GM21619 (cell line): Measurements from ENCODE around the gene PRUNE2.
A peak's percentile ranks its signal among the peaks of the same experiment; 100 is the strongest.

ENCODE experiments used
- ATAC-seq: cut with Tn5 transposase; IDR thresholded peaks from one replicate; pipeline ENCODE4 v1.9.1; 2021; ENCODE audit not compliant: unreplicated experiment

Gene PRUNE2

DNA sequence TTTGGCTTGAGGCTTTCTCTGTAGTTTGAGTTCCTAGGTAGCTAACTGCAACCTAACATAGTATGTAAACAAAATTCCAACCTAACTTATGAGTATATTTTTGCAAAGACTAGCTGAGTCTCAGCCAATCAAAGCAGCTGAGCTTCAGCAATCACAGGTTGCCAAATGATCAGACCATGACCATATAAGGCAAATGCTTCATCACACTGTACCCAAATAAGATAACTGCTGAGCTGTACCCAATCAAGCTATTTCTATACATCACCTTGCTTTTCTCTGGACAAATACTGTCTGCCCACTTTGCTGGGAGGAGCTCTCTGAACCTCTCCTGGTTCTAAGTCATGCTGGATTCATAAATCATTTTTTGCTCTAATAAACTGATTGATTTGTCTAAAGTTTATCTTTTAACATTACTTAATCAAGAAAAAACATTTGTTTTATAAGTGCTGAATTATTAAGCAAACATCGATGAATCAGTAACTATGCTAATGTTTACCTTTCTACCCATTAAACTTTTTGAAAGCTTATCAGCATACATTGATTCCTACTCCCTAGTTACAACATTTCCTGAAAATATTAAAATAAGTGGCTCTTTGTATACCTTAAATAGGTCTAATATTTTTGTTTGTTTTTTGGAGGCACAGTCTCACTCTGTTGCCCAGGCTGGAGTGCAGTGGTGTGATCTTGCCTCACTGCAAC lies 271.4 kb downstream of the PRUNE2 start:
- ATAC-seq = no peak

- ATAC-seq = no peak
Measured at GRCh38 chr9:76630916-76631315, 275.0 kb downstream of the PRUNE2 start.

- no peak for ATAC-seq
Measured at GRCh38 chr9:76629205-76629990, 276.5 kb downstream of the PRUNE2 start.

GRCh38 chr9:76628155-76628554 lies 277.8 kb downstream of the PRUNE2 start:
- ATAC-seq = no peak

- no peak for ATAC-seq
Measured at GRCh38 chr9:76626980-76627379, 278.9 kb downstream of the PRUNE2 start.

DNA sequence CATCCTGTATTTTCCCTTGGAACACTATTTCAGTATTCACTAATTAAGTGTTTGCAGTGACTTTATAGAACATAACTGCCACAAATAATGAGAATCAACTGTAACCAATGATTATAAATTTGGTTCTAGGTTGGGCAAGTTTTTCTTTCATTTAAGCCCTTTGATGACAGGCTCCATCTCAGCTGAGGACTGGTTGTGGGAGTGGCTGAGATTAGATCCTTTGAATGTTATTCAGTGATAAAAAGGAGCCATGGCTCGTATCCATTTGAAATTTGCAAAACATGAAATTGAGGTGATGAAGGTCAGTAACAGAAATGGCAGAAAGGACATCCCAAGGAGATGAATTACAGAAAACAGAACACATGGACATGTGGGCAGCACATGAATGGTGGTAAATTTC lies 279.8 kb downstream of the PRUNE2 start:
- no peak for ATAC-seq

- peak; percentile 95 for ATAC-seq
Measured at GRCh38 chr9:76624391-76625048, 281.4 kb downstream of the PRUNE2 start.

- no peak for ATAC-seq
Measured at GRCh38 chr9:76620996-76621395, 284.9 kb downstream of the PRUNE2 start.

GRCh38 chr9:76620581-76620980 lies 285.3 kb downstream of the PRUNE2 start:
- no peak for ATAC-seq

- no peak for ATAC-seq
Measured at GRCh38 chr9:76619640-76620039, 286.3 kb downstream of the PRUNE2 start.

- ATAC-seq = no peak
Measured at GRCh38 chr9:76619197-76619596, 286.7 kb downstream of the PRUNE2 start.

DNA sequence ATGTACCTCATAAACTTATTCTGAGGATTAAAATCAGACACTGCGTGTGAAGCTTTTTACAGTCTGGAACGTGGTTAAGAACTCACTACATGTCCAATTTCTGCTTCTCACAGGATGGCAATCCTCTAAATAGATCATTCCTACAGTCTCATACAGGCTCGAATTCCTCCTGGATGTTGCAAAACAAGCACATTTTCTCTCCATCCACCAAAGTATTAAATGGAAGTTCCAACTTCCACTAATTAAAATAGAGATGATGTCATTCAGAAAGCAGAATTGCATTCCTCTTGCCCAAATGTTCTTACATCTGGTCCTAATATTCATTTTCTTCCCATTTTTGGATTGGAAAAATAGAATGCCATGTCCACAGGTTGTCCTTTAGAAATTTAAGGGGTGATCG lies 287.2 kb downstream of the PRUNE2 start:
- ATAC-seq = no peak

DNA sequence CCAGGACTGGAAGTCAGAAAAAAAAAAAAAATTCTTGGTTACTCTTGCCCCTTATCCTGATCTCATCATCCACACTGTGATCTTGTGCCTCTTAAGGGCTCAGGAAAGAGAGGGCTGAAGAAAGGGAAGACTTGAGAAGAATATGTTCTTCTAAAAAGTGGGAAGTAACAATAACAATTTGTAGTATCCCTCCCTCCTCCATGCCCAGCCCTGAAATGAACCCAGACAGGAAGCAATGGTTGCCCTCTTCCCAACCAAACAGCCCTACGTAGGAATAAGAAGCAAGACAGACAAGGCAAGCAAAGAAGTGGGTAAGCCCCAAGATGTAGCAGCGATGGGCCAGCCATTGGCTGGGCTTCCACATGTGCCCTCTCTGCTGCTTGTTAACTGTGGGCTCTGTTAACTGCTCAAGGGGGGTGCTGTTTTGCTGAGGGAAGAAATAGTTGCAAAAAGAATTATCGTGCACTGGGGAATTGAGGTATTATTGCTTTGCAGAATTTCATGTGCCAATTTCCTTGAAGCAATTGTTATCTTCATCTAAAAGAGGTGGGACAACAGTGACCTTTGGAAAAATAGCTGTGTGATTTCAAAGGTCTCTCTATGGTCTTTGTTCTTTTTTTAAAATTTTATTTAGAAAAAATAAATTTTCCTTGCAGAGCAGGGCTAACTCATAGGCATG lies 288.3 kb downstream of the PRUNE2 start:
- ATAC-seq = no peak

- ATAC-seq = no peak
Measured at GRCh38 chr9:76616780-76617179, 289.1 kb downstream of the PRUNE2 start.

DNA sequence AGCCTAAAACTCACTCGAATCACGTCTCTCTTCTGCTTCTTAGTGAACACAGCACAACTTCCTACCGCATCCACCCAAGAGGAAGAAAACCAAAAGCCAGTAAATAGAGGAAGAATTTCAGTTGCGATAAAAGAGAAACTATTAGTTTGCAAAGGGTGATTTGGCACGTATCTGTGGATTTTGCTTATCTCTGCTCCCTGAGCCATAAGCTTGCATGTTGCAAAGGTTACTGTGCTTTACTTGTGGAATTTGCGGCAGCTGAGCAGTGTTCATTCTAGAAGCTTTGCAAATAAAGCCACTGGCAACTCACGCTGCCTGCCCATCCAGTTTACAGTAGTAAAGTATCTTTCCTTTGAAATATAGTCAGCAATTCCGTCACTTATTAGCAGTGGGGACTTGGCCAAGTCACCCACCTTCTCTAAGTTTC lies 290.7 kb downstream of the PRUNE2 start:
- ATAC-seq = no peak

DNA sequence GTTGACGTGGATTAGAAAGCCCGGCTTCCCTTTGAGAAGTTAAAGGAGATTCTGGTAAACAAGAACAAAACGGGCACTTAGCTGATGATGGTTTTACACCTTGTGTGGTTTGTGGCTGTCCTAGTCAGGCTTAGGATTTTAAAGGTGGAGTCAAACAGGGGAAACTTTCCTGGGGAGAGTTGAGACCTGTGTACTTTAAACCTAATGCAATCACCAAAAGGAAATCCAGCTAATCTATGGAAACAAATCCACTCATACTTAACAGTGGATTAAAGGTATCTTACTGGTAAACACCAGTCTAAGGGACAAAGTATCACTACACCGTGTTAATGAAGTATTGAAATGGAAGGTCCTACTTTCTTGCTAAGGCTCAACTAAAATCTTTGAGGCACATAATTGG lies 291.9 kb downstream of the PRUNE2 start:
- ATAC-seq = no peak

DNA sequence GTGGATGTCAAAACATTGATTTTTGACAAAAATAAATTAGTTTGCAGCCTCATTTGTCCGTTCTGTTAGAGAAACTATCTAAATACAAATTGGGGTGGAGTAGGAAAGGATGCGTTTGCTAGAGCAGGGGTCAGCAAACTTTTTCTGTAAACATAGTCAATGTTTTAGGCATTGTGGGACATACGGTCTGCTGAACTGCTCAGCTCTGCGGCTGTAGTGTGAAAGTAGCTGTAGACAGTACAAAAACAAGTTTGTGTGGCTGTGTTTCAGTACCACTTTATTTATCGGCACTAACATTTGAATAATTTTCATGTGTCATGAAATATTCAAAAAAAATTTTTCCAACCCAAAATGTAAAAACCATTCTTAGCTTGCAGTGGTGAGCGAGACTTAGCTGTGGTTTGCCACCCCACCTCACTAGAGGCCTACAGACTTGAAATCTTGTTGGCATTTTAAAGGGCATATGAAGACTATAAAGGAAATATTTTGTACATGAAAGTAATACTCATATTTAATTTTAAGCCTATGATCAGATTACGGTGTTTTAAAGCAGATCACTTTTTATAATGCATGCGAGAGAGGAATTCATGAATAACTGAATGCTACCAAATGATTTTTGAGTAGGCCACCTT lies 292.6 kb downstream of the PRUNE2 start:
- ATAC-seq = no peak

GRCh38 chr9:76610011-76610352 lies 295.9 kb downstream of the PRUNE2 start:
- no peak for ATAC-seq

- no peak for ATAC-seq
Measured at GRCh38 chr9:76609285-76610010, 296.5 kb downstream of the PRUNE2 start.

- no peak for ATAC-seq
Measured at GRCh38 chr9:76608575-76609273, 297.2 kb downstream of the PRUNE2 start.
